ENCODE measurements around the gene TMEM62. TPM values are rescaled to one million over a fixed set of nuclear protein-coding genes. Genes with fewer than 3 reads are reported as not detected.

The TMEM62 gene
- total RNA-seq, 4 donors from 2014 or later: 16.6 to 32.9 (median 21.0) TPM

GRCh38 chr15:43132830-43133429 is 456 bp upstream of the TMEM62 start:
- no peak for ATAC-seq (ENCODE audit: low FRiP score)
- no peak for DNase-seq (ENCODE audit: low spot score)
- no peak for TF ChIP-seq CTCF (IDR thresholded peaks at IDR 0.05)

- ATAC-seq (ENCODE audit: low FRiP score): peak; percentile 25
These were observed 810 bp downstream of the TMEM62 start for GRCh38 chr15:43134157-43134635.

GRCh38 chr15:43135351-43135750 is 2.0 kb downstream of the TMEM62 start:
- ATAC-seq (ENCODE audit: low FRiP score) (no peak), DNase-seq (ENCODE audit: low spot score) (no peak)
- TF ChIP-seq CTCF (IDR thresholded peaks at IDR 0.05): no peak

More at GRCh38 chr15:43134157-43134635, 810 bp downstream of the TMEM62 start:
- no peak for TF ChIP-seq CTCF (IDR thresholded peaks at IDR 0.05)
- DNase-seq (ENCODE audit: low spot score): no peak

GRCh38 chr15:43143203-43143941 is 10.0 kb downstream of the TMEM62 start:
- ATAC-seq (ENCODE audit: low FRiP score): no peak
- no peak for TF ChIP-seq CTCF (IDR thresholded peaks at IDR 0.05)
- DNase-seq (ENCODE audit: low spot score): no peak

- ATAC-seq (ENCODE audit: low FRiP score) (no peak), DNase-seq (ENCODE audit: low spot score) (no peak)
- no peak for TF ChIP-seq CTCF (IDR thresholded peaks at IDR 0.05)
These were observed 11.1 kb downstream of the TMEM62 start for GRCh38 chr15:43144512-43144911.

- ATAC-seq (ENCODE audit: low FRiP score) (no peak), DNase-seq (ENCODE audit: low spot score) (no peak)
- no peak for TF ChIP-seq CTCF (IDR thresholded peaks at IDR 0.05)
These were observed 12.8 kb downstream of the TMEM62 start for GRCh38 chr15:43146184-43146583.

Measured in omental fat pad (tissue), 4 donors.